SHP77 (cell line): Measurements from ENCODE around the gene COX20.
"Not testable (repeated sequence)": the region's sequence is repeated elsewhere in the genome, so short reads cannot be mapped to it uniquely, and the experiment has no call there.

Experiments used
- DNase-seq, 2 experiments: peaks; one replicate each; lab custom pipeline; 2025; lab: John Stamatoyannopoulos, UW

The COX20 gene, protein sequence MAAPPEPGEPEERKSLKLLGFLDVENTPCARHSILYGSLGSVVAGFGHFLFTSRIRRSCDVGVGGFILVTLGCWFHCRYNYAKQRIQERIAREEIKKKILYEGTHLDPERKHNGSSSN

DNA sequence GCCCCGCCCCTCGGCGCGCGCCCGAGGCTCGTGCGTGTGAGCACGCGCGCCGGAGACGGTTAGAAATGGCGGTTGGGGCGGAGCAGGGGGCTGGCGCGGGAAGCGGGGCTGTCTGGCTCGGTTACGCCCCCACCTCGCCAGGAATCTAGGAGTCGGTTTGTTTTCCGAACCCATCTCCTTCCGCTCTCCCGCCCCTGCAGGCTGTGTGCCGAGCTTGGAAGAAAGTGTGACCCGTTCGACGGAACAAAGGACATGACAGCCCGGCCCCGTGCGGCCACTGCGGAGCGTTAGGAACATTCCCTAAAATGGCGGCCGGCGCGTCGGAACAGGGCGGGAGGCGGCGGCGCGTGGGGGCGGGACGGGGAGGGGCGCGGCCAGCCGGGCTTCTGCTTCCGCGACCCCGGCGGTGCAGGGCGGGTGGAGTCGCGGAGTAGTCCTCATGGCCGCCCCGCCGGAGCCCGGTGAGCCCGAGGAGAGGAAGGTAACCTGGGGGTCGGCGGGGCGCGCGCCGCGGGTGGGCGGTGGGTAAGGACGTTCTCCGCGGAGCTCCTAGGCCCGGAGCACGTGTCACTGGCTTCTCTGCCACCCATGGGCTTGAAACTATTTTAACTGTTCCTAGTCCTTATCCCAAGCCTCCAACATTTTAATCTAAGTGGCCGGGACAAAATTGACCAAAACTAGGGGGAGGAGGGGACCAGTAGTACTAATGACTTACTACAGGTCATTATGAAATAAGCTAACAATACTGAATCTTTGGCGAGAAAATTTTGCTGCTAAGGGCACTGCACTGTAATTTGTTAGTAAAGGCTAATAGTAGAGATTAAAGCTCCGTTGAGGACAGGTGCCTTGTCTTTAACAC, at the start of gene COX20:
COX20 (plus strand) TSS at position 383 of the 859 bp plus-strand sequence; CDS start at position 440, 57 bp downstream.
- peak in 1 of 2 experiments; percentile 91 for DNase-seq

- no peak for DNase-seq
Measured at GRCh38 chr1:244788493-244789275, 46.8 kb upstream of the COX20 start.

DNA sequence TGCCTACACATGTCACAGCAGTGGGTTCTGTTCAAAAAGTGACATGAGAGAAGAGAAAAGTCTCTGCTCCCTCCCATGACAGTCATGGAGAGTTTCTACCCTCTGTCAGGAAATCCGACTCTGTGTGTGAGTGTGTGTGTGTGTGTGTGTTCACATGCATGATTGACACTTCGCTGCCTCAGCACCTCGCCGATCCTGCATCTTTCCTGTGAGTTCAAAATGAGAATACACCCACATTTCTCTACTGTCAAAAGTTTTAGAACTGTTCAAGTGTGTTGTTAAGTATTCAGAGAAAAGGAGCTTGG, 46.2 kb upstream of the COX20 start:
- no peak for DNase-seq

GRCh38 chr1:244789731-244790130, 45.7 kb upstream of the COX20 start:
- DNase-seq, result no peak

GRCh38 chr1:244791061-244791460, 44.4 kb upstream of the COX20 start:
- no peak for DNase-seq

DNA sequence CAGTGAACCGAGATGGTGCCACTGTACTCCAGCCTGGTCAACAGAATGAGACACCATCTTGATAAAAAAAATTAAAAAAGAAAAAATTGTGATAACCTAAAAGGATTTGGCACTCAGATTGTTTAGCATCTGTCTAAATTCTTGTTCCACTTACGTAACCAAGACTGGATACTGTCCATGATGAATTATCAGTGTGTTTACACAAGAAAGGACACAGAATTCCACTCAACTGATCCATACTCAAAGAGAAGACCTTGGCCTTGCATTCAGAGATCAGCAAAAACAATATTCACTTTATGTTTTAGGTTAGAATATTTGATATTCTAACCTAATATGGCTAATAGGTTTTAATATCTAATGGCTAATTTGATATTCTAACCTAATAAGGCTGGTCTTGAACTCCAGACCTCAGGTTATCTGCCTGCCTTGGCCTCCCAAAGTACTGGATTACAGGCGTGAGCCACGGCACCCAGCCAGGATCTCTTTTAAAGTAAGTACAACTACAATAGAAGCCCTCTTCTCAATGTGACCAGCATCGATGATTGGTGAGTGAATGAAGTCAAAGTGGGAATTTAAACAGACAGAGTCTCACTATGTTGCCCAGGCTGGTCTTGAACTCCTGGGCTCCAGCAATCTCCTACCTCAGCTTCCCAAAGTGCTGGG, 43.1 kb upstream of the COX20 start:
- no peak for DNase-seq

DNA sequence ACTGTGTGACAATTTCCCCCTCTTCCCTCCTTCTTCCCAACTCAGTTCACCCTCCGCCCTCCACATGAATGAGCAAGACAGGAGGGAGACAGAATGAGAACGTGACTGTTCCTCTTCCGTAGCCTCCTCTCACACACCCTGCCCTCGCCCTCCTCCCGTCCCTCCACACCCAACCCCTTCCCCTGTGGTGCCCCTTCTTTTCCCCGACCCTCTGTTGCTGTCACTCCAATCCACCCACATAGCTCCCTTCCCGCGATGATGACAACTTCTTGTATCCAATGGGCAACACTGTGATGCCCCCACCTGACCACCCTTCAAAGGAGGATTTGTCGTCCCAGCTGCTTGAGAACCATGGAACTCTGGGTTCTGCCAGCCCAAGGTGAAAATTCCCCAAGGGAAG, 41.4 kb upstream of the COX20 start:
- no peak for DNase-seq

- DNase-seq, result not testable (repeated sequence)
Measured at GRCh38 chr1:244794516-244794915, 40.9 kb upstream of the COX20 start.

GRCh38 chr1:244796719-244797406, 38.6 kb upstream of the COX20 start:
- peak; percentile 11 to 49 for DNase-seq

DNA sequence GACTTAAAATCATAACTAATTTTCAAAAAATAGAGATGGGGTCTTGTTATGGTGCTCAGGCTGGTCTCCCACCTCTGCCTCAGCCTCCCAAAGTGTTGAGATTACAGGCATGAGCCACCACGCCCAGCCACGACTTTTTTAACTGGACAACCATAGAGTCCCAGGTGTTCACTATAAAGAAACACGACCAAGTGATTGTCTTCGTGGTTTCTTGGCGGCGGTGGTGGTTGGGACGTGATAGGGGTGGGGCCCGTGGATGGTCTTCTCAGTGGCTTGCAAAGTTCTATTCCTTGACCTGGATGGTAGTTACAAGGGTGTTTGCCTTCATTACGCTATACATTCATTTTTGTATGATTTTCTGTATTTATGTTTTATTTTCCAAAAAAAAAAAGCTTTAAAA, 34.6 kb upstream of the COX20 start:
- no peak for DNase-seq

- peak; percentile 25 to 60 for DNase-seq
Measured at GRCh38 chr1:244801246-244801645, 34.2 kb upstream of the COX20 start.

DNA sequence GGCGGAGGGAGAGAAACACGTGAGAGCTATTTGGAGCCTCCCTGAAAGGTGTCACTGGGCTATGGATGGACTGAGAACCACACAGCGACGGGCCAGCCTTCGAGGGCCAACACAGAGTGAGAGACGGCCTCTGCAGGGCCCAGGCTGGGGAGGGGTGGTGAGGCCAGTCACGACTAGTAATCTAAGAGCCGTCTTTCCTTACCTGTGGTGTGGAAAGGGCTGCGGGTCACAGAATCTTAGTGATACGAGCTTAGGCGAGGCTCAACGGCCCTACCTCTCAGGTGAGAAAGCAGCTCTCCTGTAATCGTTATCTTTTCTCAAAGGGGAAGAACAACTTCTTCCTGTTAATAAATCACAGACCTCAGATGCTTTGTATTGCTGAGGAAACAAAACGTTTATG, 33.4 kb upstream of the COX20 start:
- DNase-seq, result no peak

- DNase-seq, result no peak
Measured at GRCh38 chr1:244802556-244803239, 32.8 kb upstream of the COX20 start.

- DNase-seq, result no peak
Measured at GRCh38 chr1:244804841-244805240, 30.6 kb upstream of the COX20 start.

- DNase-seq, result no peak
Measured at GRCh38 chr1:244807138-244807537, 28.3 kb upstream of the COX20 start.

- no peak for DNase-seq
Measured at GRCh38 chr1:244810221-244810620, 25.2 kb upstream of the COX20 start.

- no peak for DNase-seq
Measured at GRCh38 chr1:244813327-244813726, 22.1 kb upstream of the COX20 start.

DNA sequence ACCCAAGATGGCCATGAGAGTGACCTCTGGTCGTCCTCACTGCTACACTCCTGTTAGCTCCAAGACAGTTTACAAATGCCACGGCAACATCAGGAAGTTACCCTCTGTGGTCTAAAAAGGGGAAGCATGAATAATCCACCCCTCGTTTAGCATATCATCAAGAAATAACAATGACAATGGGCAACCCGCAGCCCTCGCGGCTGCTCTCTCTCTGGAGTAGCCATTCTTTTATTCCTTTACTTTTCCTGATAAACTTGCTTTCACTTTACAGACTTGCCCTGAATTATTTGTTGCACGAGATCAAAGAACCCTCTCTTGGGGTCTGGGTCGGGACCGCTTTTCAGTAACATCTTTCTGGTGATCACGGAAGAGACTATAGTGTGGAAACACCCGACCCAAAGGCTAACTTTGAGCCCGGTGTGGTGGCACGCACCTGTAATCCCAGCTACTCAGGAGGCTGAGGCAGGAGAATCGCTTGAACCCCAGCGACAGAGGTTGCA, 19.8 kb upstream of the COX20 start:
- DNase-seq, result no peak

- DNase-seq, result no peak
Measured at GRCh38 chr1:244817415-244817894, 18.0 kb upstream of the COX20 start.

GRCh38 chr1:244820131-244820530, 15.3 kb upstream of the COX20 start:
- DNase-seq, result no peak

GRCh38 chr1:244821134-244821533, 14.3 kb upstream of the COX20 start:
- DNase-seq, result no peak
